ENCODE measurements around the gene GIMAP1. TPM values are rescaled to one million over a fixed set of nuclear protein-coding genes. Genes with fewer than 3 reads are reported as not detected.

GIMAP1 gene
- total and polyA plus RNA-seq, 2 of the 8 experiments (the other 6 are each of a cell fraction or from before 2014, with no cell fraction given) = not detected

DNA sequence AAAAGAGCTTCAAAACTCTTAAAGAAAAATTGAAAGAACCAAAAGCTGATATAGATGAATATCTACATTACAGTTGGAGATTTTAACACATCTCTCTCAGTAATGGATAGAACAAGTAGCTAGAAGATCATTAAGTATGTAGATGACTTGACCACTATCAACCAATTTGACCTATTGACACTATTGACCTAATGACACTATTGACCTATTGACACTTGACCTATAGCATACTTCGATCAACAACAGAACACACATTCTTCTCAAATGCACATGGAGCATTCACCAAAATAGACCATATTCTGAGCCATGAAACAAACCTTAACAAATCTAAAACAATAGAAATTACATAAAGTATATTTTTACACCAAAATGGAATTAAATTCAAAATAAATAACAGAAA lies 43.1 kb downstream of the GIMAP1 start (continued):
- no peak for TF ChIP-seq HDAC6 (IDR thresholded peaks at IDR 0.05; ENCODE audit: low read depth, low read length)
- TF ChIP-seq ZNF274 (IDR thresholded peaks at IDR 0.05; ENCODE audit: borderline replicate concordance, extremely low read depth, low read length) = no peak
- no peak for TF ChIP-seq EZH2 (IDR thresholded peaks at IDR 0.05; ENCODE audit: low read depth, low read length, severe bottlenecking)
- TF ChIP-seq FOSL1 (IDR thresholded peaks at IDR 0.05; ENCODE audit: insufficient read depth, low read depth, low read length) = no peak

All from H1 (cell line).